T-helper 22 cell (primary cell): ENCODE measurements around the gene FUT3.
"Not testable (repeated sequence)": the region's sequence is repeated elsewhere in the genome, so short reads cannot be mapped to it uniquely, and the experiment has no call there.

Experiments used
- DNase-seq: peaks from one replicate; pipeline ENCODE4 v3.0.0-alpha.2; 2020; ENCODE audit warnings: low read depth

Gene FUT3

GRCh38 chr19:5851302-5851701 lies at the start of gene FUT3:
Gene FUT3, minus strand, starts transcription at chr19:5851449.
- no peak for DNase-seq

- DNase-seq = no peak
These were observed 49.7 kb upstream of the FUT3 start for GRCh38 chr19:5900976-5901375.

GRCh38 chr19:5899728-5900526 lies 48.7 kb upstream of the FUT3 start:
- DNase-seq = no peak

GRCh38 chr19:5897189-5897969 lies 46.1 kb upstream of the FUT3 start:
- DNase-seq = no peak

GRCh38 chr19:5896365-5897076 lies 45.3 kb upstream of the FUT3 start:
- DNase-seq = no peak

GRCh38 chr19:5895890-5896289 lies 44.6 kb upstream of the FUT3 start:
- no peak for DNase-seq

GRCh38 chr19:5895409-5895808 lies 44.2 kb upstream of the FUT3 start:
- no peak for DNase-seq

- no peak for DNase-seq
These were observed 43.6 kb upstream of the FUT3 start for GRCh38 chr19:5894704-5895349.

GRCh38 chr19:5893907-5894703 lies 42.9 kb upstream of the FUT3 start:
- DNase-seq = no peak

GRCh38 chr19:5893296-5893903 lies 42.2 kb upstream of the FUT3 start:
- no peak for DNase-seq

GRCh38 chr19:5892772-5893275 lies 41.6 kb upstream of the FUT3 start:
- DNase-seq = no peak

GRCh38 chr19:5891938-5892771 lies 40.9 kb upstream of the FUT3 start:
- DNase-seq = no peak

- no peak for DNase-seq
These were observed 40.3 kb upstream of the FUT3 start for GRCh38 chr19:5891572-5891937.

GRCh38 chr19:5890099-5890498 lies 38.9 kb upstream of the FUT3 start:
- DNase-seq = no peak

- DNase-seq = no peak
These were observed 38.2 kb upstream of the FUT3 start for GRCh38 chr19:5889288-5889971.

GRCh38 chr19:5884065-5884811 lies 33.0 kb upstream of the FUT3 start:
- not testable (repeated sequence) for DNase-seq

GRCh38 chr19:5883157-5883873 lies 32.1 kb upstream of the FUT3 start:
- not testable (repeated sequence) for DNase-seq

- DNase-seq = no peak
These were observed 31.2 kb upstream of the FUT3 start for GRCh38 chr19:5882421-5882968.
